Spleen (tissue), 7 donors: ENCODE results near the gene TSR2.

Experiments used
- CTCF ChIP-seq, 11 experiments: fragments of 200-600 bp in 7 of 11; fragments of 450-650 bp in 4 of 11; sonication (generic) in 4 of 11; IDR thresholded peaks in 8 of 11; conservative IDR thresholded peaks in 3 of 11; 1 replicate in 7 of 11; 2 replicates in 4 of 11; pipeline versions ENCODE4 v1.4.0 to v1.8.0; 2016 to 2021; ENCODE audit warnings: antibody characterized with exemption in 11 of 11, inconsistent platforms in 4 of 11, mild to moderate bottlenecking in 1 of 11
- POLR2A ChIP-seq, 3 donors: fragments of 450-650 bp; IDR thresholded peaks; one replicate each; pipeline ENCODE4 v1.5.1; 2017; ENCODE audit warnings: antibody characterized with exemption in 3 of 3, mild to moderate bottlenecking in 1 of 3
- POLR2AphosphoS5 ChIP-seq, 3 donors: sonication (generic); formaldehyde crosslinking; IDR thresholded peaks; one replicate each; pipeline ENCODE4 v1.5.1; 2017; ENCODE audit warnings: antibody characterized with exemption in 3 of 3
- donor health status: DM: no; HTN: no; CAD: no; lungs with moderate emphysema.
- donor health status: DM: no; HTN: no; CAD: no.
- donor health status: DM: no; HTN: no; CAD: no.

- TF ChIP-seq CTCF (IDR thresholded peaks at IDR 0.05 in 8 of 11, conservative IDR thresholded peaks at IDR 0.05 in 3 of 11): no peak
- no peak for TF ChIP-seq POLR2A (IDR thresholded peaks at IDR 0.05)
- TF ChIP-seq POLR2AphosphoS5 (IDR thresholded peaks at IDR 0.05): peak in 1 of 3 donors; percentile 50
Measured at GRCh38 chrX:54446084-54446483, 5.9 kb downstream of the TSR2 start.
